ENCODE data around the gene TXK.
A peak's percentile ranks its signal among the peaks of the same experiment; 100 is the strongest.

TXK gene

DNA sequence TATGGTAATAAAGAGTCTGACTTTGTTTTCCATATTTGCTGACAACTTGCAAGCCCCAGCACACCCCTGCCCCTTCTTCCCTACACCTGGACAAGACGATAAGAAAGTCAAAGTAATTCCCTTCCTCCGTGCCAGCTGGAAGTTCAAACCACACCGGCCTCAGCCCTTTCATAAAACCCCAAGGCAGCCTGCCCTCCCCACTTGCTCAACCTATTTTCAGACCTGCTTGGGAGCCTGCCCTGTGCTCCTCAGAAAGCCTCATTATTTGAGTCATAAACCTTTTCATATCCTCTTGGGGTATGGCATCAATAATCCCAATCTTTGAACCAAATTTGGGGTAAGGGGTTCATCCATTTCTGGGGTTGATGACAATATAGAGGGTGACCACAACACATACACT is 88.0 kb downstream of the TXK start:
- DNase-seq, result no peak

DNA sequence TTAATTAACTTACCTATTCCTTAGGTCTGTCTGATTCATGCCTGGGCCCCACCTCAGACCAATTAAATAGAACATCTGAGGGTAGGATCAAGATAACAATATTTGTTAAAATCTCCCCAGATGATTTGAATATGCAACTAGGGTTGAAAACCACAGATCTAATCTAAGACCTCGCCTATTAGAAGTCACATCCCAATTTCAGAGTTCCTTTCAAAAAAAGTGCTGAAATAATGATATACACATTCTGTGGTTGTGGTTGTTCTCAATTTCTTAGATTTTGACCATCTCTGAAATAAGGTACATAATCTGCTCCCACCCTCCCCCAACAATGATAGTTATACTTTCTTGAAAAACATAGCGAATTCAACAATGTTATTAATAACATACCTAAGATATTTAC is 89.8 kb downstream of the TXK start:
- DNase-seq, result no peak

DNA sequence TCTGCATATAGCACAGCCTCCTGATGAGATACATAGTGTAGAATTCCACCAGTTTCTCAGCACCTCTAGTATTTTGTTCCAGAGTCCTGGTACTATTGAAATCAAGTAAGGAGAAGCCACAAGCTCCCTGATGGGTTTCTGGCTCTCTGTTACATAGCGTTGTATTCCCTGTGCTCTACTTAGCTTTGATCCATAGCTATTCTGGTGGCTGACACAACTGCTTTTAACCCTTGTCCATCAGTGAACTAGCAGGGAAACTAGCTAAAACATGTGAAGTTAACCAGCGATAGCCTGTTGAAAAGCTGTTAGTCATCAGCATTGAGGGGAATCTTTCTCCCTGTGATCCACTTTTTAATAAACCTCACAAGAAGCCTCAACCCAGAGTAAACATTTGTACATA is 90.5 kb downstream of the TXK start:
- no peak for DNase-seq

DNA sequence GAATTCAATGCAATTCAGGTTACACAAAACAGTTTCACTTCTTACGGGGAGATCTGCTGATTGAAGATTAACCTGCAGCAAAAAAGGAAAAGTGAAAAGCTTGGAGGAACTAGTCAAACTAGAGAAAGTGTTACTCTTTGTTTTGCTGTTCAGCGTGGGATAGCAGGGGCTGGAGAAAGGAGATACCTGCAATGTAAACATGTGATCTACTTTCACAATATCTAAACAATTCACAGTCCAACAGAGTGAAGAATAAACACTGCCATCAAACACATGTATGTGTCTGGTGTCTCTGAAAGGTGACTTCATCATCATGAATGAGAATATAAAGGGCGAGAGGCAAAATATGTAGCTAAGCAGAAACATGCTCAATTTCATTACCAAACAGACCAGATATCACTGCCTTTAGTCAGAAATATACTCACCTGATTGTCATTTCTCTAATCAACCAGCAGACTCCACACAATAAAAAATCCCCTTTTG is 91.0 kb downstream of the TXK start:
- no peak for DNase-seq

DNA sequence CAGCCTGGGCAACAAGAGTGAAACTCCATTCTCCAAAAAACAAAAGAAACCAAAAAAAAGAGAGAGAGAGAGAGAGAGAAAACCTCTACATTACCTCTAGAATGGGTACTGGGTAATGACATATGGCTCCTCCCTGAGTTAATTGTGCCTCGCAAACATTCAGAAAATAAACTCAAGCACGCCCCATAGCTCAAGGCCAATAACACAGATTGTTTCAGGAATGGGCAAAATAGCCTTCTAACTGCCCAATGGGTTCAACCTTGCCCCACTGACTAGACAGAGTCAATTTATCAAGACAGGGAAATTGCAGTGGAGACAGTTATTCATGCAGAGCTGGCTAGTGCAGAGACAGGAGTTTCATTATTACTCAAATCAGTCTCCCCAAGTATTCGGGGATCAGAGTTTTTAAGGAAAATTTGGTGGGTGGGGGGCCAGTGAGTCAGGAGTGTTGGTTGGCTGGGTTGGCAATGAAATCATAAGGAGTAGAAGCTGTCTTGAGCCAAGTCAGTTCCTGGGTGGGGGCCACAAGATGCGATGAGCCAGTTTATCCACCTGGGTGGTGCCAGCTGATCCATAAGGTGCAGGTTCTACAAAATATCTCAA is 92.4 kb downstream of the TXK start:
- no peak for DNase-seq

DNA sequence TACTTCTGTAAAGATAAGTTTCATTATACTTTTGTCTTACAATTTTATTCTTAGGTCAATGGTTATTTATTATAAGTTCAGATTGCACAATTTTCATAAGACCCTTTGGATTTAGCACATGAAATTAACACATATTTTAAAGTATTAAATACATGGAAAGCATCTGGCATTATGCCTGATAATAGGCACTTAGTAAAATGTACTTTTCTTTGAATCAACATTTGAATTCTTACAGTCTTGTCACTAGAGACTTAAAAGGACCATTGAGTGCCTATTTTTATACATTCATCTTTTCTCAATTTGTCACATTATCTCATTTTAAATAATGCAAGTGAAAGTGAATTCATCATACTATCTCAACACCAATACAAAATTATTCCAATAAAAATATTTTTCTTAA is 94.5 kb downstream of the TXK start:
- no peak for DNase-seq

DNA sequence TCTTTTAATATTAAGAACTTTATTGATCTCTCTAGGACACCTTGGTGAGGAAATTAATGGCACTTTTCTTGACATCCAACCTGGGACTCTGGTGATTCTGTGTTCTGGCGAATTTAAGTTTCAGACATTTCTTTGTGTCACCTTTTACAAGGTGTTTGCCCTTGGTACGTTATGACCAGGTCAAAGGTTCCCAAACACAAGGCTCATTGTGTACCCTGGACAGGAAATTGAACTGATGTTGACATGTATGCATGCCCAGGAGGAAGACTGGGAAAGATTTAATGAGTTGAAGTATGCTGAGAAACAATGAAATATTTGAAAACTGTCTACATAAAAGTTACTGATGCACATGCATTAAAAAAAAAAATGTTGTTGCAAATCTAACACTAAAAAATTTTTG is 95.4 kb downstream of the TXK start:
- no peak for DNase-seq

DNA sequence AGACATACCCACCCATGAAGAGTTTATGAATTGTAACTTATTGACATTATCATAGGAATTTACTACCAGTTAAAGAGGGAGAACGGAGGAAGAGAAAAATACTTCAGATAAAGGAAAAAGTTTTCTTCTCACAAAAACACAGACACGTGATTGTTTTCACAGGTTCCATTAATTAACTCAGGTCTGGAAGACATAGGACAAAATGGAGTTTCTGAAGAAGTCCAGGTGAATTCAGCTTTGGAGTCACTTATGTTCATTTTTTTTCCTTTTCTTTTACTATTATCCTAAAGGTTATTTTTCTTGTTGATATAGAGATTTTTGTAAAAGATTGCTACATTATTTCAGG is 97.0 kb downstream of the TXK start:
- DNase-seq, result no peak

DNA sequence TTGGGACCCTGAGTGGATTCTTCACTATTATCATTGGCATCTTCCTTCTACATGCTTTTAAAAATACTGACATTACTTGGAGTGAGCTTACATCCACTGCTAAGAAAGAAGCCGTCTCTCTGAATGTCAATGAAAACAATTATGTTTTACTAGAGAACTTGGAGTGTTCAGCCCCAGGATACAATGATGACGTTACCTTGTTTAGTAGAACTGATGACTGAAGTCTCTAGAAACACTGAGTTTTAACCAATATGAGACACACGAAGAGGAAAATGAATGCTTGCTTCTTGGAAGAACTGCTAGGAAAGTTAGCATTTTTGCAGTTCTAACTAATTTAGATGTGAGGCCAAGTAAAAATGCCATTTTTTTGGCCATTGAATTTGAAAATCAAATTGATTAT is 98.1 kb downstream of the TXK start:
- no peak for DNase-seq

DNA sequence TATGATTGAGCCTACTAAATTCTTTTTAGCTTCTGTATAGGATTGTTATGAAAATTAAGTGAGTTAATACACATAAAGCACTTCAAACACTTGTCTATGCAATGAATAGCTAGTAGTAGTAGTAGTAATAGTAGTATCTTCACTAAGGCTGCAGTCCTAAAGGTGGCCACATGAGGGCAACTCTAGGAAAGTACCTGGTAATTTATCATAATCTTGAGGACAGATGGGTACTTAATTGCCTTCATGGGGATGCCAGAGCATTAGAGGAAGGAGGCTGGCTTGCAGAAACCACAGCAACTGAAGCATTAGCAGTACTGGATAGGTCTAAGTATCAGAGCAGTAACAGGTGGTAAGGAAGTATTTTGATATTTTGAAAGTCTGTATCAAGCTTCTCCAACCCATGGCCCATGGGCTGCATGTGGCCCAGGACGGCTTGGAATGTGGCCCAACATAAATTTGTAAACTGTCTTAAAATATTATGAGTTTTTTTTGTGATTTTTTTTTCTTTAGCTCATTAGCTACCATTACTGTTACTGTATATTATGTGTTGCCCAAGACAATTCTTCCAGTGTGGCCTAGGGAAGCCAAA is 100.1 kb downstream of the TXK start:
- peak; percentile 71 for DNase-seq

DNA sequence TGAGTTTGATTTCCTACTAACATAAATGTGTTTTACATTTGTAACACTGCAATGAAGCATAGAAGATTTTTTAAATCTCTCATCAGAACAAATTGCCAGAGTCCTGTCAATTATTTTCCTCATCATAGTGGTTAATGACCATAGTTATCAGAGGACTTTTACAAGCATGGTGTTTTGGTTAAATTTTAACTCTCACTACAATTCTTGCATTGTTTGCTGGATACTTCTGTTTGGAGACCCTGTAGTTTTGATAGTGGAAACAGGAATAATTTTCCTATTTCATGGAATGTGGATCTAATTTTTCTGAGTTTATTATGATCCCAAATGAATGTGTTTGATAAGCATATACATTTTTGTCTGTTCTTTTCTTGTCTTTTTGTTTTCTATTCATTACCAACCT is 100.6 kb downstream of the TXK start:
- DNase-seq, result no peak

DNA sequence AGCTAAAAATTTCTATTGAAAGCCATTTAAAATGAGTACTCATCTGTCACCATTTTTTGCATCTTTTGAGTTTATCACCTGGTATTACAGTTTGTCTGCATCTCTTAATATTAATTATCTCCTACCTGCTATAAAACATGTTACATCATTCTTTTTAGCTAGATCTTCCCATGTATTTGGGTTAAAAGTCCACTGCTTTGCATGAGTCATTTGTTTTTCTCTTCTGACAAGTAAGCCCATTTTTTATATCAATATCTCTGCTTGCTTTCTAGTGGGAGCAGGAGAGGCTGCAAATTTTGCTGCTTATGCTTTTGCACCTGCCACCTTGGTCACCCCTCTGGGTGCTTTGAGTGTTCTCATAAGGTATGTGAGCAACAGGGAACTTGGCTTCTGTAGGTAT is 101.3 kb downstream of the TXK start:
- no peak for DNase-seq

DNA sequence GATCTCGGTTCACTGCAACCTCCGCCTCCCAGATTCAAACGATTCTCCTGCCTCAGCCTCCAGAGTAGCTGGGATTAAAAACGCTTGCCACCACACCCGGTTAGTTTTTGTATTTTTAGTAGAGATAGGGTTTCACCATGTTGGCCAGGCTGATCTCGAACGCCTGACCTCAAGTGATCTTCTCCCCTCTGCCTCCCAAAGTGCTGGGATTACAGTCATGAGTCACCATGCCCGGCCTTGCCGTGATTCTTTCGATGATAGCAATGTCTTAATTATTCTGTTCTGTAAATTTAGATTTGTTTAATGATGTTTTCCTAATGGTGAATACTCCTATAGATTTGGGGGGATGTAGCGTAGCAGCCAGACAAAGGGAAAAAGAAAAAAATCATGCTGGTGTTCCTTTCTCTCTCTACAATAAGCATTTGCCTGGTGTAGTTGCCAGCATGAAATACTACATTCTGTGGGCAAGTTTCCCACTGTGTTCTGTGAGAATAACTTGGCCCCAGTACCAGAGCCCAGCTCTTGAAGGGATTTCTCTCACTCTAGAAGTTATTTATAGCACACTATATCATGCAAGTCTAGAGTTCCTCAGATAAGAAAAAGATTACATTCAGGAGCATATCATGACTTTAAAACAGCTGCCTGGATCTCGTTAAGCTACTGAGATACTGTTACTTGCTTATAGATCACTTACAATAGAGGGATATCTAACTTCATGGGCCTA is 102.1 kb downstream of the TXK start:
- DNase-seq, result no peak

DNA sequence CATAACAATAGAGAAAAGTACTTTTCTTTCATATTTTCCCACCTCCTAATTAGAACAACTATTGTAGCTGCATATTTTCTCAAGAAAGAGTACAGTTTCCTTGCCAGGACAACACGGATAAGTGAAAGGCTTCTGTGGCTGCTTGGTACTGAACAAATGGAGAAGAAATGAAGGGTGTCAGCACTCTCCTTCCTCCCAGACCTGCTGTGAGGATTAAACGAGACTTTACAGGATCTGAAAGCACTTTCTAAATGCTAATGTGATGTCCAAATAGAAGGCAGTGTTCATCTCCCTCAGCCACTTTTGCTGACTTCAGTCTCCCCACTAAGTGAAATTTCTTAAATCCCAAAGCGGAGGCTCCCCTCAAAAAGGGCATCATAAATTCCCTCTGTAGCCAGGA is 103.6 kb downstream of the TXK start:
- DNase-seq, result no peak

DNA sequence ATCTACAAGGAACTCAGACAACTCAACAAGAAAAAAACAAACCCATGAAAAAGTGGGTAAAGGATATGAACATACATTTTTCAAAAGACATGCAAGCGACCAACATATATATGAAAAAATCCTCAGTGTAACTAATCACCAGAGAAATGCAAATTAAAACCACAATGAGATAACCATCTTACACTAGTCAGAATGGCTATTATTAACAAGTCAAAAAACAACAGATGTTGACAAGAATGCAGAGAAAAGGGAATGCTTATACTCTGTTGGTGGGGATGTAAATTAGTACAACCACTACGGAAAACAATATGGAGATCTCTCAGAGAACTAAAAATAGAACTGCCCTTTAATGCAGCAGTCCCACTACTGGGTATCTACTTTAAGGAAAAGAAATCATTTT is 105.4 kb downstream of the TXK start:
- DNase-seq, result no peak

DNA sequence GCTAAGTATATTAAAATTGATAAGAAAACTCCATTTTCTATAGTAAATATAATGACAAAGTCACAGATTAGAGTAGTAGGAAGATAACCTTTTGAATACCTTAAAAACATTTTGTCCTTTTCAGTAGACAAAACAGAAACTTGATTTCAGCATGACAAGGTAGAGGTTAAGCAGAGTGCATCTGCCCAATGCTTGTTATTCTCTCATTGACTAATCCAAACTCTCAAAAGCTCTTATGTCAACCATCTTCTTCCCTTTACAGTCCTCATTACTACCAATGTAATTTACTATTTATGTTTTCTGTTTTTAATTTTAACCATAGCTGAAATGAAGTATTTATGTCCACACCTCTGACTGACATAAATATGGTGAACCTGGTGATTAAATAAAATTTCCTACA is 106.4 kb downstream of the TXK start:
- DNase-seq, result no peak

DNA sequence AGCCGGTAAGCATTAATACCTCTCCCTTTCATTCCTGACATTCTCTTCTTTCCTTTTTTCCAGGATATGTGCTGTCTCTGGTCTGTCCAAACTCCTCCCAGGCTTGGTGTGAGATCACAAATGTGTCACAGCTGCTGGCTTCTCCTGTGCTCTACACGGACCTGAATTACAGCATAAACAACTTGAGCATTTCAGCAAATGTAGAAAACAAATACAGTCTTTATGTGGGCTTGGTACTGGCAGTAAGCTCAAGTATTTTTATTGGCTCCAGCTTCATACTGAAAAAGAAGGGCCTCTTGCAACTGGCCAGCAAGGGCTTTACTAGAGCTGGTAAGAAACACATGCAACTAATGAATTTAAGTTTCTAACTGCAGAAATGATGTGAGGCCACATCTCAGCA is 109.0 kb downstream of the TXK start:
- no peak for DNase-seq

DNA sequence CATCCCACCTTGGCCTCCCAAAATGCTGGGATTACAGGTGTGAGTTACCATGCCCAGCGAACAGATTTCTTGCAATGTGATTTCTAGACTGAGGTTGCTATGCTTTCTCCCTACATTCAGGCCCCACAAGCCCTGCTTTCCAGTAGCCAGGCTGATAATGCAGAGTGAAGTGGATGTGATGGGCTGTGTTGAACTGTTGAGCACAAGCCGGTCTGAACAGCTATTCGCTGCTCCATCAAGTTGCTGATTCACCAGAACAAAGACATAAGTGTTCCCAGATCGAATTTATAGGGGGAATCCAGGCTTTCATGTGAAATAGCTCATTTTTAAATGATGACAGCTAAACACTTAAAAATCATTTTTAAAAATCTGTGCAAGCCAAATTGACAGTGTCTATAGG is 109.5 kb downstream of the TXK start:
- DNase-seq, result no peak

DNA sequence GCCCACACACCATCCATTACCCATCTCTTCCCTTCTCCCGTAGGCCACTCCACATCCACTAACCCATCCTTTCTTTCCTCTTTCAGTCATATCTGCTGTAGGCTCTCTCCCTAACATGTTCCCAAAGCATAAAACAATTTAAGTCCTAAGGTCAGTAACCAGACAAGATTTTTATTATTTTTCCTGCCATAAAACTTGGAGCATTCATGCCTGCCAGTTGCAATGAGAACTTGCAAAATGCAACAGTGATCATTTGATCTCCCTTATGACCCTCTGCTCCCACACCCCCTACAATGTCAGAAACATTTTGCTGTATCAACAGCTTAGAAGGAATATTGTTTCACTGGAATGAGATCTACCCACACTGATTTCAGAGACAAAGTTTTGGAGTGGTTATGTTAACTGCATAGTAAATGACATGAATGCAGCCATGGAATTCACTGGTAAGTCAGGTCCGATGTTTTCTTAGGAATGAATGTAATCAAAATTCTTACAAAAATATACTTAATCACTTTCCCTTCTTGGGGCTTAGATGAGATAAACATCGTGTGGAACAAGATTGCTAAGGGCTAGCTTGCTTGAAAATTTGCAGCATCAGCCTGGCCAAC is 111.8 kb downstream of the TXK start:
- DNase-seq, result no peak

DNA sequence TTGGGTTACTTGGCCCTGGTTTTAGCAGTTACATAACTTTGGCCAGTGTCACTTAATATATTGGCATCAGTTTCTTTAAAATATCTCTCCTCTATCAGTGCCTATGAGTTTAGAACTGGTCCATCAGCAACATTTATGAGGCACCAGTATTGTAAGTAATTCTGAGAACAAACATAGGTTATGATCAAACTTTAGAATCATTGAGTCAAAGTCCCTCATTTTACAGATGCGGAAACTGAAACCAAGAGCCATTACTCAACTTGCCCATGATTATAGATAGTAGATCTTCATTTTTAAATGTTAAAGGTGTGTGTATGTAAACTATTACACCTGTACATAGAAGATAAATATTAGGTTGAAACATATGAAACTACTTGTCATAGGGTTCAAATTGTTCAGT is 113.0 kb downstream of the TXK start:
- DNase-seq, result no peak

DNA sequence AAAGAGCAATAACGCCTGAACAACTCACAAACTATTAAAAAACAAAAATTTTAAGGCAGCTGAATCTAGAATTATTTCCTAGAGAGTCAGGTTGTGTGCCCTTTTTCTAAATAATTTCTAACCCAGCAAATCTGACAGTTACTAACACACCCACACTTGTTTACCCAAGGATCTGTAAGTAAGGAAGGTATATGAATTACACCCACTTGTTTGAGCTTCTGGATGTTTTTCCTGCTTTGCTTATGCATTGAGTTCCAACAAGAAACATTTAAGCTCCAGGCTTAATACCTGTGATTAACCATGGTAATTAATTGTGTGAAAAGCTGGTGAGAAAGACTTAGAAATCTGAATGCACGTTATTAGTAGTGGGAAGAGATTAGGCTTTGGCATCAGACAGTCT is 115.9 kb downstream of the TXK start:
- DNase-seq, result no peak

DNA sequence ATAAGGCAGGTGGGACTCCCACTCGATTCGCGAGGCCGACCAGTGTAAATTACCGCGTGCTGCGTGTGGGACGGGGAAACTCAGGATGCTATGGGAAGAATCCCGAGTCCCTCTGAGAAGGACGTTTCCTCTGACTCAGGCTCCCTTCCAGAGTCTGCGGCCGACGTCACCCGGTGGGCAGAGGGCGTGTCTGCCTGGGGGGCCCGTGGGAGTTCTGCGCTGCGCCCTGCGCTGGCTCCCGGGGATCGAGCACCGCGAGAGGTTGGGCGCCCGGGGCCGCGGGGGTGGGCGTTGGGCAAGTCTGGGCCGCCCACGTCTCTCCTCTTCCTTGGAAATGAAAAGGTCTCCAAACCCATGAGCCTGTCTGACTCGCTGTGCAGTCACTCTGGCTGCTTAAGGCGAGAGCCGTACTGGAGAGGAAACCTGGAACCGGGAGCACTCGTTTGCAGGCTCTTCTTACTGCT is 116.9 kb downstream of the TXK start:
- peak; percentile 2 for DNase-seq

Measured in CD4-positive, alpha-beta T cell treated with Interleukin-21 for 1 hour (primary cell).